Measurements from ENCODE around the gene FEM1A.

Gene FEM1A

GRCh38 chr19:4748589-4748988, 42.9 kb upstream of the FEM1A start:
- no peak for TF ChIP-seq CTCF (IDR thresholded peaks at IDR 0.05; ENCODE audit: low read depth, low read length)
- no peak overlapping the region for H3K4me3 ChIP-seq (ENCODE audit: low read depth, low read length)

- H3K4me3 ChIP-seq (ENCODE audit: low read depth, low read length), result no peak overlapping the region
- no peak for TF ChIP-seq CTCF (IDR thresholded peaks at IDR 0.05; ENCODE audit: low read depth, low read length)
Observed at GRCh38 chr19:4749870-4750590, 41.5 kb upstream of the FEM1A start.

- TF ChIP-seq CTCF (IDR thresholded peaks at IDR 0.05; ENCODE audit: low read depth, low read length), result no peak
- H3K4me3 ChIP-seq (ENCODE audit: low read depth, low read length), result no peak overlapping the region
Observed at GRCh38 chr19:4754248-4754647, 37.3 kb upstream of the FEM1A start.

GRCh38 chr19:4755459-4755858, 36.1 kb upstream of the FEM1A start:
- H3K4me3 ChIP-seq (ENCODE audit: low read depth, low read length), result no peak overlapping the region
- TF ChIP-seq CTCF (IDR thresholded peaks at IDR 0.05; ENCODE audit: low read depth, low read length), result no peak

- H3K4me3 ChIP-seq (ENCODE audit: low read depth, low read length), result no peak overlapping the region
- no peak for TF ChIP-seq CTCF (IDR thresholded peaks at IDR 0.05; ENCODE audit: low read depth, low read length)
Observed at GRCh38 chr19:4758082-4758481, 33.5 kb upstream of the FEM1A start.

- no peak for TF ChIP-seq CTCF (IDR thresholded peaks at IDR 0.05; ENCODE audit: low read depth, low read length)
- no peak overlapping the region for H3K4me3 ChIP-seq (ENCODE audit: low read depth, low read length)
Observed at GRCh38 chr19:4758659-4759058, 32.9 kb upstream of the FEM1A start.

- peak overlapping the region; percentile 37 for H3K4me3 ChIP-seq (ENCODE audit: low read depth, low read length)
- no peak for TF ChIP-seq CTCF (IDR thresholded peaks at IDR 0.05; ENCODE audit: low read depth, low read length)
Observed at GRCh38 chr19:4759388-4760284, 31.9 kb upstream of the FEM1A start.
